HFFc6 (cell line): Measurements from ENCODE around the gene RS1. TPM values are rescaled to one million over a fixed set of nuclear protein-coding genes. Genes with fewer than 3 reads are reported as not detected.

ENCODE experiments used
- DNase-seq: peaks from one replicate; pipeline ENCODE4 v3.0.0-alpha.2; 2018
- H3K27ac Mint-ChIP-seq: 2 replicates; pipeline ENCODE4 v1.8.0; 2020; ENCODE audit warnings: mild to moderate bottlenecking, mixed read lengths
- H3K27me3 Mint-ChIP-seq: 2 replicates; pipeline ENCODE4 v1.8.0; 2021; ENCODE audit warnings: mild to moderate bottlenecking, moderate library complexity, mixed read lengths; ENCODE audit not compliant: insufficient read depth
- H3K36me3 Mint-ChIP-seq: 2 replicates; pipeline ENCODE4 v1.8.0; 2021; ENCODE audit warnings: low read depth, mixed read lengths
- H3K4me1 Mint-ChIP-seq: 2 replicates; pipeline ENCODE4 v1.8.0; 2020; ENCODE audit warnings: low read depth, mixed read lengths
- H3K4me3 Mint-ChIP-seq: 2 replicates; pipeline ENCODE4 v1.8.0; 2020; ENCODE audit warnings: mild to moderate bottlenecking, moderate library complexity, mixed read lengths
- H3K9me3 Mint-ChIP-seq: 2 replicates; pipeline ENCODE4 v1.8.0; 2020; ENCODE audit warnings: mild to moderate bottlenecking, mixed read lengths
- long read RNA-seq: library from polyadenylated mRNA; unstranded; transcript quantifications from one replicate; pipeline ENCODE4 v2.0.0, GENCODE V29; 2019
- total RNA-seq, 6 experiments: library from RNA; stranded (reverse); fragmentation: NEBNext Ultra II Directional; extraction: Animal tissue kit (Norgen Biotek cat#: 25700); gene quantifications; 2 replicates in 1 of 6; 3 replicates in 5 of 6; pipeline ENCODE4 v1.2.3, GENCODE V29; 2021
- TF ChIP-seq, protein P1 (sequence below): fragments of 200-600 bp; sonication (generic); IDR thresholded peaks from 2 replicates; pipeline ENCODE4 v1.5.0; 2021; ENCODE audit warnings: antibody characterized with exemption, mild to moderate bottlenecking

The RS1 gene
- not detected for total RNA-seq
- long read RNA-seq = 0 reads

DNA sequence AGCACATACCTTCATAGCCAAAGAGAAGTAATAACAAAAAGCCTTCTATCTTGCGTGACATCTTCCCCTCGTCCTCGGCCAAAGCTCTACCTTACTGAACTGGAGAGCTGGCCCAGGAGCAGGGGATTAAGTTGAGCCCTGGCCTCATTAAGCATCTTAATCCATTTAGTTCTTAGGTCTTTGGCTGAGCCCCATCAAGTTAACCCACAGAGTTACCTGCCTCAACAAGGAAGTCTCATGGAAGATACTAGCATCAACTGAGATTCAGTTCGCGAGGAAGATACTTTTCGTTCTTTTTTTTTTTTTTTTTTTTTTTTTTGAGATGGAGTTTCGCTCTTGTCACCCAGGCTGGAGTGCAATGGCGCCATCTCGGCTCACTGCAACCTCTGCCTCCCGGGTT lies at the start of gene RS1:
RS1 (minus strand) TSS at position 101 of the 400 bp plus-strand sequence; CDS start at position 61, 40 bp downstream.
- Mint-ChIP-seq H3K9me3 (no peaks in the 10 kb centered on the region), H3K4me1 (peaks cover 6% of the 10 kb centered on the region; the same call in 1 of the 2 replicates), H3K36me3 (no peaks in the 10 kb centered on the region), H3K4me3 (no peak within 1 kb of the TSS), H3K27me3 (peaks cover 5% of the 10 kb centered on the region), H3K27ac (no peak within 1 kb of the TSS)
- DNase-seq = no peak
- TF ChIP-seq, protein P1, sequence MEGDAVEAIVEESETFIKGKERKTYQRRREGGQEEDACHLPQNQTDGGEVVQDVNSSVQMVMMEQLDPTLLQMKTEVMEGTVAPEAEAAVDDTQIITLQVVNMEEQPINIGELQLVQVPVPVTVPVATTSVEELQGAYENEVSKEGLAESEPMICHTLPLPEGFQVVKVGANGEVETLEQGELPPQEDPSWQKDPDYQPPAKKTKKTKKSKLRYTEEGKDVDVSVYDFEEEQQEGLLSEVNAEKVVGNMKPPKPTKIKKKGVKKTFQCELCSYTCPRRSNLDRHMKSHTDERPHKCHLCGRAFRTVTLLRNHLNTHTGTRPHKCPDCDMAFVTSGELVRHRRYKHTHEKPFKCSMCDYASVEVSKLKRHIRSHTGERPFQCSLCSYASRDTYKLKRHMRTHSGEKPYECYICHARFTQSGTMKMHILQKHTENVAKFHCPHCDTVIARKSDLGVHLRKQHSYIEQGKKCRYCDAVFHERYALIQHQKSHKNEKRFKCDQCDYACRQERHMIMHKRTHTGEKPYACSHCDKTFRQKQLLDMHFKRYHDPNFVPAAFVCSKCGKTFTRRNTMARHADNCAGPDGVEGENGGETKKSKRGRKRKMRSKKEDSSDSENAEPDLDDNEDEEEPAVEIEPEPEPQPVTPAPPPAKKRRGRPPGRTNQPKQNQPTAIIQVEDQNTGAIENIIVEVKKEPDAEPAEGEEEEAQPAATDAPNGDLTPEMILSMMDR = no peak

DNA sequence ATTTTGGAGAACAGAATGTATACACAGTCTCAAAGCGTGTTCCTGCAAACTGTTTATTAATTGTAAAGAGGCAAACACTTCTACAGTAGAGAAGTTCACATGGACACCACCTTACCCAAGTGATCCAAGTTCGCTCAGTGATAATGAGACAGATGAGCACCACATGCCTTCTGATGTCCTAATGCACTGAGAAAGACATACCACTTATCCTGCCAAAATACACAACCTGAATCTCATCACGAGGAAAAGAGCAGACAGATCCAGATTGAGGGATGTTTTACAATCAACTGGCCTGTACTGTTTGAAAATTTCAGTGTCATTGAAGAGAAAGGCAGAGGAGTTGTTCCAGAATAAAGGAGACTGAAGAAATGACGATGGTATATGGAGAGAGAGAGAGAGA lies 47.9 kb upstream of the RS1 start:
- Mint-ChIP-seq H3K4me1 (no peaks in the 10 kb centered on the region), H3K36me3 (no peaks in the 10 kb centered on the region), H3K9me3 (no peaks in the 10 kb centered on the region), H3K4me3 (no peak overlapping the region), H3K27ac (no peak overlapping the region), H3K27me3 (peaks cover 6% of the 10 kb centered on the region)
- TF ChIP-seq, protein P1 = no peak
- DNase-seq = no peak

DNA sequence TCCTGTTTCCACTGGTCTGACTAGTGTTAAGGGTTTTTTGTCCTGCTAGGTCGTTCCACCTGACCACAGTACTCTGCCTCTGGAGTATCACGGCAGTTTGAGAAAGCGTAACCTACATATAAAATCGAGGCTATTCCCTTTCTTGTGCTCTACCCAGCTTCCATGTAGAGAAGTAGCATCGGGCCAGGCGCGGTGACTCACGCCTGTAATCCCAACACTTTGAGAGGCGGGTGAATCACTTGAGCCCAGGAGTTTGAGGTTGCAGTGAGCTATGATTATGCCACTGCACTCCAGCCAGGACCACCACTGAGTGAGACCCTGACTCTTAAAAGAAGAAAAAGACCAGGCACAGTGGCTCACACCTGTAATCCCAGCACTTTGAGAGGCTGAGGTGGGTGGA lies 43.0 kb upstream of the RS1 start:
- H3K4me1 Mint-ChIP-seq = no peaks in the 10 kb centered on the region
- H3K27me3 Mint-ChIP-seq = peaks cover 4% of the 10 kb centered on the region; the same call in 1 of the 2 replicates
- H3K36me3 Mint-ChIP-seq = no peaks in the 10 kb centered on the region
- DNase-seq = no peak
- no peaks in the 10 kb centered on the region for H3K9me3 Mint-ChIP-seq
- TF ChIP-seq, protein P1 = no peak
- no peak overlapping the region for H3K27ac Mint-ChIP-seq
- no peak overlapping the region for H3K4me3 Mint-ChIP-seq

DNA sequence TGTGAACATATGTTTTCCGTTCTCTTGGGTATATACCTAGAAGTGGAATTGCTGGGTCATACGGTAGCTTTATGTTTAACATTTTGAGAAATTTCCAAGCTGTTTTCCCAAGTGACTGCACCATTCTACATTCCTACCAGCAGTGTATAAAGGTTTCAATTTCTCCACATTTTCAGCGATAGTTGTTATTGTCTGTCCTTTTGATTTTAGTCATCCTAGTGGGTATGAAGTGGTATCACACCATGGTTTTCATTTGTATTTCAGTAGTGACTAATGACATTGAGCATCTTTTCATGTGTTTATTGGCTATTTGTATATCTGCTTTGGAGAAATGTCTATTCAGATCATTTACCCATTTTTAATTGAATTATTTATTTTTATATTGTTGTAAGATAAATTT lies 37.9 kb upstream of the RS1 start:
- H3K4me1 Mint-ChIP-seq = no peaks in the 10 kb centered on the region
- H3K27me3 Mint-ChIP-seq = peaks cover 3% of the 10 kb centered on the region
- no peak overlapping the region for H3K27ac Mint-ChIP-seq
- DNase-seq = peak; percentile 3
- no peak overlapping the region for H3K4me3 Mint-ChIP-seq
- H3K9me3 Mint-ChIP-seq = no peaks in the 10 kb centered on the region
- TF ChIP-seq, protein P1 = peak; percentile 24; the same call in 1 of the 2 replicates
- H3K36me3 Mint-ChIP-seq = no peaks in the 10 kb centered on the region

DNA sequence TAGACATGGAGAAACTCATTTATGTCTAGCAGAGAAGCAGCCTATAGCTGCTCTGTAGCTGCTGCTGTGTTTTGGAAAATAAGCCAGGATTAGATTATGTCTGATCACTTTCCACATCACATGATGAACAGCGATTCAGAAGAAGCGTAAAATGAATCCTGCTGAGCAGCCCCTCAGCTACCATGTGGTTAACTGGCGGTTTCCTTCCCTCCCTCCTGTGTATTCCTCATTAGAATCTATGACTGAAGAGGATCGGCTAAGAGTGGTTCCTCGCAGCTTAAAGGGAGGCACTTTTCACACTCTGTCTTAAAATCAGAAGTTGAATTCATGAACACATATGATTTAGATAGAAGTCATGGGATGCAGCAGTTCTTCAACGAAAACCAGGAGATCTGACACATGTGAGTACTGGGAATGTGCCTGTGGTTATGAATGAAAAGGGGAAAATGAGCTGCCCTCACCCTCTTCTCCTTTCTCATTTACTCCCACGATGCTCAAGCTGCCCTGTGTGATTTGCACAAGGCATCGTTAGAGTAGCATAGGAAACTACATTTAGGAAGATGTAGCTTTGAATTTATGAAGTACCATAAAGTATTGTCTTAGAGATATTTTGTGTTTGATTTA lies 35.6 kb upstream of the RS1 start, which contains the start of gene PPEF1:
PPEF1 (plus strand) TSS at position 220 of the 624 bp plus-strand sequence; CDS start at position 356, 136 bp downstream.
- no peak within 1 kb of the TSS for H3K27ac Mint-ChIP-seq
- no peak within 1 kb of the TSS for H3K4me3 Mint-ChIP-seq

More for the DNA sequence above, 35.6 kb upstream of the RS1 start, which contains the start of gene PPEF1:
- H3K9me3 Mint-ChIP-seq = no peaks in the 10 kb centered on the region
- H3K36me3 Mint-ChIP-seq = no peaks in the 10 kb centered on the region
- no peak for DNase-seq
- H3K4me1 Mint-ChIP-seq = peaks cover 3% of the 10 kb centered on the region
- H3K27me3 Mint-ChIP-seq = peaks cover 3% of the 10 kb centered on the region
- TF ChIP-seq, protein P1 = no peak
